Measurements from ENCODE around the gene TNFSF11.
A peak's percentile ranks its signal among the peaks of the same experiment; 100 is the strongest.
"Not testable (repeated sequence)": the region's sequence is repeated elsewhere in the genome, so short reads cannot be mapped to it uniquely, and the experiment has no call there.

Gene TNFSF11

GRCh38 chr13:42560320-42560719 lies 13.6 kb upstream of the TNFSF11 start:
- DNase-seq, result not testable (repeated sequence)

GRCh38 chr13:42561752-42562467 lies 12.0 kb upstream of the TNFSF11 start:
- DNase-seq, result no peak

DNA sequence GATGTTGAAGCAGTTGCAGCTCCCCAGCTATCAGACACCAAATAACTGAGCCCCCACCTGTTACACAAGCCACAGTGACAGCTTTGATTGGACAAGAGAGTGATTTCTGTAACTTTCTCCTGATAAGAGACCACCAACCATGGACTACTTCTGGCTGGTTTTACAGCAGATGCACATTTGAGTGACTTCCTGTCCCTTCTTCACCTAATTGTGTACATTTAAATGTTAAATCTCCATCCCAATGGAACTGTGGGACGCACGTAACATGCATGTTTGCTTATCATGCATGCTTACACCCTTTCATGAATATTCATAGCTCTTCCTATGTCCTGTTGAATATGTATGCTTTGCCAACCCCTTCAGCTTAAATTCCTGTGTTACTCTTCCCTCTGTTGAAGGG lies 6.0 kb upstream of the TNFSF11 start:
- no peak for DNase-seq

DNA sequence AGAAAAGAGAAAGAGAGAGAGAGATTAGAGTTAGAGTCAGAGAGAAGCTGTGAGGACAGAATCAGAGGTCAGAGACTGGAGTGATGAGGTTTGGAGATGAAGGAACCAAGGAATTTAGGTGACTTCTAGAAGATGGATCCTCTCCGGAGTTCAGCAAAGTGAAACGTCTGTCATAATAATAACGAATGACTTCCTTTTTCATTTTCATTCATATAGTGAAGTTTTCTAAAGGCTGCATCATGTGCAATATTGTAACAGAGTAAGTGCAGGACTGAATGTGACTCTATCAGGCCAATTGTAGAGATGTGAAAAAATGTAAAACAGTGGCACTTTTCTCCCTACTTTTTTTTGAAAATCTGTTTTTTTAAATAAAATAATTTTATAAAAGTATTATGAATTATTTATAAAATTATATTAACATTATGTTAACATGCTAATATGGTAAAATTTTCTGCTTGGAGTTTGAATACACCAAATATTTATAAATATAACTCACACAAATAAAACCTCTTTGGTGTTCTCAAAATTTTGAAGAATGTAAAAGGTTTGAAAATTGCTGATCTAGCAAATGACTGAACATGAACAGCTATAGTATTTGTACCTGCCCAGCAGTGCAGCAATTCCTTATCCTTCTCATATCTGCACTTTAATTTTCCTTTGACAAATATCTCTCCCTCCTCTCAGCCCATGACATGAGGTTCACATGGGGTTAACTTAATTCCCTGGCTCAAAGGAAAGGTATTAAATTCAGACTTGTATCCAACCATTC lies 4.2 kb upstream of the TNFSF11 start:
- no peak for DNase-seq

GRCh38 chr13:42571895-42572294 lies 2.1 kb upstream of the TNFSF11 start:
- no peak for DNase-seq

GRCh38 chr13:42574435-42575311 lies 721 bp downstream of the TNFSF11 start:
- no peak for DNase-seq

- no peak for DNase-seq
Observed at GRCh38 chr13:42575938-42576337, 2.0 kb downstream of the TNFSF11 start.

DNA sequence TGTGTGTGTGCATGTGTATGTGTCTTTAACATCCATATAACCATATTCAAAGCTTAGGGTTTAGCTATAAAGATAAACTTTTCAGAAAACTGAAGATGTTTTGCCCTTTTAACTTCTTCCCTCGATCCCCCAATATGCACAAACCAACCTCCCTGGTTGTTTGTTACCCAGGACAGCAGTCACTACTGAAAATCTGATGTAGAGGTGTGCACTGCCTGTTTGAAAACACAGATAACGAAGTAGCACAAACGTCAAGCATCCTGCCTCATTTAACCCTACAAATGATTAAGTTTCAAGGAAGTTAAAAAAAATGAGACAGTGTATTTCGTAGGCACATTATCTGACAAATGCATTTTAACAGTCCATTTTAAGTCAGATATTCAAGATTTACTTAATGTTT lies 3.6 kb downstream of the TNFSF11 start:
- DNase-seq, result no peak

DNA sequence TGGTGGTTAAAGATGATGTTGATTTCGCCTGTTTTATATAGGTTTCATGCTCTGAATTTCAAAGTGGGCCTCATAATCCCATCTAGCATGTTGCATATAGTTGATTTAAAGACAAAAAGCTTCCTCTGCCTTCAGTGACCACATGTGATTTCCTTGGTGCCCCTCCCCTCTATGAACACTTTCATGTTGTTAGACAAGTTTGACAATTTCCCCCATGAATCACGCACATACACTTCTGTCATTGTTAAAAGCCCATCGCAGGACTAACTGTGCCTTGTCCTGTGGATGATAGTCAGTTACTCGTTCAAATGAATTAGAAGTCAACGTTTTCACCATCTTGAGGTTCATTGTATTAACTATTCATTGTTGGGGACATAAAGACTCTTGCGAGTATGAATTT lies 6.7 kb downstream of the TNFSF11 start:
- DNase-seq, result no peak

- DNase-seq, result no peak
Observed at GRCh38 chr13:42581427-42581826, 7.5 kb downstream of the TNFSF11 start.

DNA sequence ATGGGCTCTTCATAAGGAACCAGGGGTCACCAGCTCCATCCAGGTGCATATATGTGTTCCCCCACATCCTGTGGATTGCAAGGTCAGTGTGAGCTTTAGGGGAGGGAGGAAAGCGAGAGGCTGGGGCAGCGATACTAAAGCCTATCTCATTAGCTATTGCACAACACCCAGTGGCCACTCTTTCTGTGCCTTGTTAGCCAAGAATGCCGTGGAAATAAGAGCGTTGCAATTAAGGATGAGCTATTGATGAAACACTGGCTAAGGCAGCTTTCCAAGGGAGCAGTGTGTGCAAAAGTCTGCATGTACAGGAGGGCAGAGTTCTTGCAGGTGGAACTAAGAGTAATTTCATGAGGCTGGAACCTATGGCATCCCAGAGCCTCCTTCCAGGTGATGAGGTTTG lies 17.6 kb downstream of the TNFSF11 start:
- DNase-seq, result no peak

- no peak for DNase-seq
Observed at GRCh38 chr13:42592915-42593900, 19.3 kb downstream of the TNFSF11 start.

- DNase-seq, result peak in 31 of 51 donors; percentile 0 to 74 (median 10)
Observed at GRCh38 chr13:42594481-42595252, 20.7 kb downstream of the TNFSF11 start.

DNA sequence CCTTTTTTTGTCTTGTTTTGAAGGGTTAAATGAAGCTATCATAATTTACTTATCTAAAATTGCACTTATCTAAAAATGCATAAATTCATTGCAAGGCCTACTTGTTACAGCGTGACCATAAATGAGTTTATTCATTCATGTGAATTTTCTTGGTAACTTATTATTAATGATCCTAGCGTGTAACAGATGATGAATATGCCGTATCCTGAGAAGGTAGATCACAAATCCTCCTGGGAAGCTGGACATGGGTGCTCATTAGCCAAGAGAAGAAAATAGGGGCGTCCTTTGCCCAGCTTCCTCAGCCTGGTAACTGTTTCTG lies 21.3 kb downstream of the TNFSF11 start:
- DNase-seq, result peak in 1 of 51 donors; percentile 46

- DNase-seq, result no peak
Observed at GRCh38 chr13:42597505-42597904, 23.6 kb downstream of the TNFSF11 start.

GRCh38 chr13:42600943-42601342 lies 27.0 kb downstream of the TNFSF11 start:
- no peak for DNase-seq

GRCh38 chr13:42602906-42603305 lies 29.0 kb downstream of the TNFSF11 start:
- DNase-seq, result no peak

GRCh38 chr13:42603571-42603970 lies 29.6 kb downstream of the TNFSF11 start:
- DNase-seq, result no peak

GRCh38 chr13:42607546-42607945 lies 33.6 kb downstream of the TNFSF11 start:
- no peak for DNase-seq

DNA sequence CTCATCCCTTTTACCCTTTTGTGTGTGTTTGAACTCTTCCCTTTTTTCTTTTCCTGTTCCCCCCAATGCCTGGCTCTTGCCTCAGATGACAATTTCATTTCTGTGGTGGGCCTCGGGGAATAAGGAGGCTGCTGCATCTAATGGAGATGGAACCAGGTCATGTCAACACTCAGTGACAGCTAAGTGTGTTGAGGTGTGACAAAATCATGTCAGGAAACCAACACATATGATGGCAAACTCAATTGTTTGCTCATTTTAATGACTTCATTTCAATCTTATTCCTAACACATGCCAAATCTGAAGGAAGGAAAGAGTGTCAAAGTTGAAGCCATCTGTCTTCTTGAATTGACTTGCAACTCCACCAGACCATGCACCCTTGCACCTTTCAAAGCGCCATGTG lies 36.7 kb downstream of the TNFSF11 start:
- DNase-seq, result no peak
